Prostate gland (tissue), 2 donors: ENCODE measurements around the gene APBB1. TPM values are rescaled to one million over a fixed set of nuclear protein-coding genes. Genes with fewer than 3 reads are reported as not detected.

ENCODE experiments used
- DNase-seq: peaks from one replicate; pipeline ENCODE4 v3.0.0-alpha.2; 2019; ENCODE audit warnings: low spot score
- H3K27ac ChIP-seq, 2 donors: fragments of 200-600 bp; sonication (generic); 2 replicates each; pipeline ENCODE4 v1.5.1; 2017 to 2019
- H3K27me3 ChIP-seq: fragments of 200-600 bp; sonication (generic); replicated peaks from 2 replicates; pipeline ENCODE4 v1.5.1; 2019; ENCODE audit not compliant: insufficient read depth
- H3K36me3 ChIP-seq, 2 donors: fragments of 200-600 bp; sonication (generic); 1 replicate in 1 of 2; 2 replicates in 1 of 2; pipeline versions ENCODE4 v1.5.1 to v1.8.1; 2017 to 2019
- H3K4me1 ChIP-seq: fragments of 200-600 bp; sonication (generic); replicated peaks from 2 replicates; pipeline ENCODE4 v1.5.1; 2019
- H3K4me3 ChIP-seq, 2 donors: fragments of 200-600 bp; sonication (generic); 2 replicates each; pipeline ENCODE4 v1.5.1; 2017 to 2019
- H3K9me3 ChIP-seq: fragments of 200-600 bp; sonication (generic); 2 replicates; pipeline ENCODE4 v1.5.1; 2017
- CTCF ChIP-seq, 4 experiments: fragments of 200-600 bp in 2 of 4; fragments of 450-650 bp in 2 of 4; sonication (generic) in 2 of 4; IDR thresholded peaks; 1 replicate in 3 of 4; 2 replicates in 1 of 4; pipeline ENCODE4 v1.5.1; 2016 to 2019; ENCODE audit warnings: antibody characterized with exemption in 4 of 4, mild to moderate bottlenecking in 2 of 4, moderate library complexity in 2 of 4
- POLR2A ChIP-seq: fragments of 450-650 bp; IDR thresholded peaks from one replicate; pipeline ENCODE4 v1.6.1; 2016; ENCODE audit warnings: antibody characterized with exemption, mild to moderate bottlenecking
- POLR2AphosphoS5 ChIP-seq: sonication (generic); formaldehyde crosslinking; IDR thresholded peaks from one replicate; pipeline ENCODE4 v1.6.1; 2017; ENCODE audit warnings: antibody characterized with exemption
- WGBS: methylation state at CpG from one replicate; pipeline ENCODE4 v1.1.5; 2018; 5-methylcytosine and 5-hydroxymethylcytosine counted together
- intact Hi-C: fragments of 100-400 bp; cut with DNase I; formaldehyde crosslinking; loops from one replicate; pipeline ENCODE4 v1.14.2; 2022
- total RNA-seq, 2 donors: library from RNA; depleted of rRNA; stranded (reverse); fragments of >200 nt; gene quantifications; one replicate each; pipeline ENCODE4 v1.1.0, GENCODE V29; 2016

The APBB1 gene
- total RNA-seq, 2 donors from 2014 or later: 35.4 to 65.5 TPM

- no peak overlapping the region for H3K4me3 ChIP-seq
- H3K4me1 ChIP-seq: no peaks in the 10 kb centered on the region
- 34% methylated on average over 4 of the region's 4 CpGs for WGBS
- no peak overlapping the region for H3K27ac ChIP-seq
- H3K36me3 ChIP-seq: no peaks in the 10 kb centered on the region
- no peaks in the 10 kb centered on the region for H3K9me3 ChIP-seq
- DNase-seq: no peak
- H3K27me3 ChIP-seq: no peaks in the 10 kb centered on the region
- TF ChIP-seq CTCF (IDR thresholded peaks at IDR 0.05) (no peak), POLR2A (no peak), POLR2AphosphoS5 (no peak)
- intact Hi-C loops: no loop called here
Measured at GRCh38 chr11:6356503-6357055, 62.3 kb downstream of the APBB1 start.

DNA sequence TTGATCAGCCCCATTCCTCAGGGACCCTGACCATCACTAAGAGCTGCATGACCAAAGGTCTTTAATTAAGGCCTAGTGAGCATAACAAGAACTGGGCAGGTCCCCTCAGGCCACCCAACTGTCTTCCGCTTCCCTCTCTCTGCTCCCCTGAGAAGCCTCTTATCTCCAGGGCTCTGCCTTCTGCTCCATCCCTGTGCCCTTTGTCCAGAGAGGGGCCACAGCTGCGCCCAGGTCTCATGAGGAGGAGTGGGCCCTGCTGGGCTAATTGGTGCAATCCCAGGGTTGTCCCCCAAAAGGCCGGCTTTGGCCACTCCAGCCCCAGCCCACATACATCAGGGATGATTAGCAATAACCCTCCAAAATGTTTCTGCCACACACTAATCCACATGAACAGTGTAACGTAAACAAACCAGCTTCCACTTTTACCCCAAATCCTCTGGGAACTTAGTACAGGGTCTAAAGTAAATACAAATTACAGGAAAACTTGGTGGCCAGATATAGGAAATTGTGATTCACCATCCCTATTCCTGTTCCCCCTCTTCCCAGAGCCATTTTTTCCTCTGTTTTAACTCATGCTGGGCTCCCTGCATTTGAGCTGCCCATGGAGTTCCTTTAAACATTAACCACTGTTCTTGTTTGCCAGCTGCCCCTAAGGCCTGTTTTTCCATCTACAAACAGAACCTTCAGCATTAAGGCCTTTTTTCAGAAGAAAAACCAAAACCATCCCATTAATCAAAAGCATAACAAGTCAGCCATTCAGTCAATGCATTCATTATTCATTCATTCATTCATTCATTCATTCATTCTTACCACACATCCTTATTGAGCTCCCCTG lies 64.0 kb downstream of the APBB1 start:
- intact Hi-C loops: loop anchor here (5.0 kb wide), 1 partner anchor 103 kb away; no protein-coding TSS in a partner anchor
- 89% methylated on average over 4 of the region's 4 CpGs for WGBS
- Histone ChIP-seq H3K4me1 (no peaks in the 10 kb centered on the region), H3K9me3 (no peaks in the 10 kb centered on the region), H3K27ac (no peak overlapping the region), H3K36me3 (no peaks in the 10 kb centered on the region), H3K4me3 (no peak overlapping the region), H3K27me3 (no peaks in the 10 kb centered on the region)
- TF ChIP-seq POLR2A (no peak), CTCF (IDR thresholded peaks at IDR 0.05) (no peak), POLR2AphosphoS5 (no peak)
- DNase-seq: no peak

DNA sequence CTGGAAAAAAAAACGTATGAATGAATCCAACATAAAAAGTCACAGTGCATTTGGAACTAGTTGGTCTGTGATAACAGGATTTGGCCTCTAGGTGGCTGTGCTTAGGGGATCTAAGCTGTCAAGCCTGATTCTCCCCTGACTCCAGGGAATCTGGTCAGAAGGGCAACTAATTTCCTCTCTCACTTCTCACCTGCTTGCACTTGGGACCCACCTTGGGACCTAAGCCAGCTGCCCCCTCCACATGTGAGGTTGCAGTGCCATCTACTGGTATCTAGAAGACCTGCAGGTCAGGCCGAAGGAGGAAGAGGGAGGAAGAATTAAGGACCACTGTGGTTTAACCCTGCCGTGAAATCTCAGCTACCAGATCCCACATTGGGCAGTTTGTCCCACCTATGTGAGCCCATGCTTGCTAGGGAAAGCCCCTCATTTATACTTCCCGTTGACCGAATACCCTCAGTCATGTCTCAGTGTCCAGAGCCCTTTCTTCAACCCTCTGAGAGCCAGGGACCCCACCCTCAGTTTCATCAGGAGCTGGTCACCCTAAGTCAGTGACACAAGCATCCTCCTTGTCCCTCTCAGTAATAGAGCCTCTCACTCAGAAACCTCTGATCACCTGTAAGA lies 65.4 kb downstream of the APBB1 start:
- no peak overlapping the region for H3K27ac ChIP-seq
- no peaks in the 10 kb centered on the region for H3K27me3 ChIP-seq
- no peaks in the 10 kb centered on the region for H3K36me3 ChIP-seq
- H3K4me1 ChIP-seq: no peaks in the 10 kb centered on the region
- TF ChIP-seq CTCF (IDR thresholded peaks at IDR 0.05) (peak; percentile 74 to 84 (median 81)), POLR2A (no peak), POLR2AphosphoS5 (no peak)
- WGBS: 10% methylated on average over 5 of the region's 5 CpGs
- H3K4me3 ChIP-seq: no peak overlapping the region
- H3K9me3 ChIP-seq: no peaks in the 10 kb centered on the region
- intact Hi-C loops: loop anchor here (5.0 kb wide), 1 partner anchor 101 kb away; no protein-coding TSS in a partner anchor
- peak; percentile 22 for DNase-seq

- TF ChIP-seq POLR2AphosphoS5 (no peak), CTCF (IDR thresholded peaks at IDR 0.05) (no peak), POLR2A (no peak)
- no peaks in the 10 kb centered on the region for H3K36me3 ChIP-seq
- 66% methylated on average over 5 of the region's 5 CpGs for WGBS
- H3K4me1 ChIP-seq: no peaks in the 10 kb centered on the region
- intact Hi-C loops: loop anchor here (5.0 kb wide), 1 partner anchor 100 kb away; no protein-coding TSS in a partner anchor
- H3K4me3 ChIP-seq: no peak overlapping the region
- H3K27me3 ChIP-seq: no peaks in the 10 kb centered on the region
- no peak for DNase-seq
- H3K9me3 ChIP-seq: no peaks in the 10 kb centered on the region
- no peak overlapping the region for H3K27ac ChIP-seq
Measured at GRCh38 chr11:6351782-6352382, 67.0 kb downstream of the APBB1 start.
